ENCODE results near the gene SMG1.

DNA sequence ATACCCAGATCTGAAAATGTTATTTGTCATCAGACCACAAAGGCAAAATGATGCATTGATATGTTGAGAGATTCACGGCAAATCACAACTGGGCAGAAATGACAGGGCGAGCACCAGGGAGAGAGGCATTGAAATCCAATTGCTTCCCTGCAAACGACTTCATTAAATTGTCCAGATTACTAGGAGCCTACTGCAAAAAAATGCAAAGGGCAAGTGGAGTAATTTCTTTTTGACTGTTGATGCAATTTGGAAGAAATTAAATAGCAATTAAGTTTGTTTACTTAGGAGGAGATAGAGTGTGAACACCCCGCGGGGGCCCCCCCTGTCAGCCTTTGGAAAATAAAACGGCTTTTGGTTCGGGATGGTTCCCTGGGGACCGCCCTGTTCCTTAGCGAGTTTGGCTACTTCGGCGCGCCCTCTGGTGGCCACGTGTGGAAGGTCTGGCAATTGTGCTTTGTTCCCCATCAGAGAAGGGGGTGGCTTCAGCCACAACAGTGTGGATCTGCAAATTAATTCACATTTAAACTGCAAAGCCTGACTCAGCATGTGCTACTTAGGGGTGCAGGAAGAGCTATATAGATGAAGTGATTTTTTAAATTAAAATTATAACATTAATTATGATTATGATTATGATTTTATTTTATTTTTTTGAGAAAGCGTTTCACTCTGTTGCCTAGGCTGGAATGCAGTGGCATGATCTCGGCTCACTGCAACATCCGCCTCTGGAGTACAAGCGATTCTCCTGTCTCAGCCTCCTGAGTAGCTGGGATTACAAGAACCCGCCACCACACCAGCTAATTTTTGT, 43.0 kb upstream of the SMG1 start:
- TF ChIP-seq, protein P1, sequence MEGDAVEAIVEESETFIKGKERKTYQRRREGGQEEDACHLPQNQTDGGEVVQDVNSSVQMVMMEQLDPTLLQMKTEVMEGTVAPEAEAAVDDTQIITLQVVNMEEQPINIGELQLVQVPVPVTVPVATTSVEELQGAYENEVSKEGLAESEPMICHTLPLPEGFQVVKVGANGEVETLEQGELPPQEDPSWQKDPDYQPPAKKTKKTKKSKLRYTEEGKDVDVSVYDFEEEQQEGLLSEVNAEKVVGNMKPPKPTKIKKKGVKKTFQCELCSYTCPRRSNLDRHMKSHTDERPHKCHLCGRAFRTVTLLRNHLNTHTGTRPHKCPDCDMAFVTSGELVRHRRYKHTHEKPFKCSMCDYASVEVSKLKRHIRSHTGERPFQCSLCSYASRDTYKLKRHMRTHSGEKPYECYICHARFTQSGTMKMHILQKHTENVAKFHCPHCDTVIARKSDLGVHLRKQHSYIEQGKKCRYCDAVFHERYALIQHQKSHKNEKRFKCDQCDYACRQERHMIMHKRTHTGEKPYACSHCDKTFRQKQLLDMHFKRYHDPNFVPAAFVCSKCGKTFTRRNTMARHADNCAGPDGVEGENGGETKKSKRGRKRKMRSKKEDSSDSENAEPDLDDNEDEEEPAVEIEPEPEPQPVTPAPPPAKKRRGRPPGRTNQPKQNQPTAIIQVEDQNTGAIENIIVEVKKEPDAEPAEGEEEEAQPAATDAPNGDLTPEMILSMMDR (conservative IDR thresholded peaks at IDR 0.05; ENCODE audit: low read depth, low read length) = peak; percentile 95
- no peak for TF ChIP-seq EZH2 (IDR thresholded peaks at IDR 0.05; ENCODE audit: borderline replicate concordance, low read depth, low read length, poor library complexity, severe bottlenecking)
